ENCODE data around the gene MIOS. TPM values are rescaled to one million over a fixed set of nuclear protein-coding genes. Genes with fewer than 3 reads are reported as not detected.

Gene MIOS
- total RNA-seq (2022; extraction: Qiagen RNA extraction; ENCODE audit: low read depth), result 17.3 to 21.6 TPM (median 19.7 TPM) in 5 replicates

GRCh38 chr7:7566651-7567611 is at the start of gene MIOS:
TSS of gene MIOS (plus strand) at chr7:7566884. CDS start at chr7:7572476, 5,592 bp downstream.

GRCh38 chr7:7535691-7536090 is 31.0 kb upstream of the MIOS start, which contains the start of gene COL28A1:
TSS of gene COL28A1 (minus strand) at chr7:7535873. CDS start at chr7:7532875, 2,998 bp downstream.

GRCh38 chr7:7640221-7641128 is 73.8 kb downstream of the MIOS start, which contains the start of gene UMAD1:
TSS of gene UMAD1 (plus strand) at chr7:7640752. CDS start at chr7:7673372, 32,620 bp downstream.

Other genes starting within 250 kb of the MIOS start
- gene COL28A1, start 31.0 kb upstream of the MIOS start, total RNA-seq (2022; extraction: Qiagen RNA extraction; ENCODE audit: low read depth), result 0.56 to 0.97 TPM (median 0.71 TPM) in 5 replicates
- 8.9 to 14.4 TPM (median 11.6 TPM) in 5 replicates for gene UMAD1, start 73.9 kb downstream of the MIOS start, total RNA-seq (2022; extraction: Qiagen RNA extraction; ENCODE audit: low read depth)
- 82.4 to 108 TPM (median 98.7 TPM) in 5 replicates for gene RPA3, start 151.7 kb downstream of the MIOS start, total RNA-seq (2022; extraction: Qiagen RNA extraction; ENCODE audit: low read depth)

Measured in A549 treated with DMSO at 1 μM for 4 hours (cell line).